Esophagus muscularis mucosa (tissue), 4 donors: ENCODE results near the gene INTS13. TPM values are rescaled to one million over a fixed set of nuclear protein-coding genes. Genes with fewer than 3 reads are reported as not detected.

ENCODE experiments used
- DNase-seq: peaks from one replicate; pipeline ENCODE4 v3.0.0-alpha.2; 2017; ENCODE audit errors: extremely low spot score
- H3K27ac ChIP-seq, 4 donors: fragments of 200-600 bp; sonication (generic); replicated peaks in 1 of 4; 1 replicate in 3 of 4; 2 replicates in 1 of 4; pipeline ENCODE4 v1.5.1; 2016 to 2019; ENCODE audit warnings: mild to moderate bottlenecking in 1 of 4
- H3K27me3 ChIP-seq, 4 donors: fragments of 200-600 bp; sonication (generic); one replicate each; pipeline versions ENCODE4 v1.5.1 to v1.6.0; 2016 to 2019
- H3K36me3 ChIP-seq, 4 donors: fragments of 200-600 bp; sonication (generic); one replicate each; pipeline ENCODE4 v1.5.1; 2016 to 2019
- H3K4me1 ChIP-seq, 4 donors: fragments of 200-600 bp; sonication (generic); one replicate each; pipeline ENCODE4 v1.5.1; 2016 to 2019
- H3K4me3 ChIP-seq, 4 donors: fragments of 200-600 bp; sonication (generic); 1 replicate in 2 of 4; 2 replicates in 2 of 4; pipeline ENCODE4 v1.5.1; 2016 to 2019; ENCODE audit warnings: mild to moderate bottlenecking in 4 of 4, moderate library complexity in 1 of 4
- H3K9me3 ChIP-seq, 4 donors: fragments of 200-600 bp; sonication (generic); 1 replicate in 3 of 4; 2 replicates in 1 of 4; pipeline ENCODE4 v1.5.1; 2016 to 2019
- EP300 ChIP-seq: sonication (generic); formaldehyde crosslinking; IDR thresholded peaks from one replicate; pipeline ENCODE4 v1.6.1; 2017; ENCODE audit warnings: antibody characterized with exemption
- POLR2A ChIP-seq: fragments of 450-650 bp; IDR thresholded peaks from one replicate; pipeline ENCODE4 v1.6.1; 2017; ENCODE audit warnings: antibody characterized with exemption, moderate library complexity, mild to moderate bottlenecking, low read depth
- POLR2AphosphoS5 ChIP-seq, 2 donors: sonication (generic); formaldehyde crosslinking; IDR thresholded peaks; one replicate each; pipeline ENCODE4 v1.6.1; 2017; ENCODE audit warnings: antibody characterized with exemption in 2 of 2
- WGBS: methylation state at CpG from one replicate; pipeline ENCODE4 v1.1.5; 2018; 5-methylcytosine and 5-hydroxymethylcytosine counted together
- intact Hi-C: fragments of 100-400 bp; cut with DNase I; formaldehyde crosslinking; loops from one replicate; pipeline ENCODE4 v1.15.1; 2023
- total RNA-seq, 4 donors: library from RNA; depleted of rRNA; stranded (reverse); fragments of >200 nt; gene quantifications; one replicate each; pipeline versions ENCODE4 v1.1.0 to v1.2.1, GENCODE V29; 2016
- TF ChIP-seq, protein P1 (sequence below), 3 experiments: fragments of 200-600 bp in 2 of 3; fragments of 450-650 bp in 1 of 3; sonication (generic) in 2 of 3; IDR thresholded peaks; one replicate each; pipeline ENCODE4 v1.5.1; 2017 to 2019; ENCODE audit warnings: antibody characterized with exemption in 3 of 3, mild to moderate bottlenecking in 2 of 3, moderate library complexity in 1 of 3

Gene INTS13
- total RNA-seq, 4 donors from 2014 or later = 14.2 to 24.9 (median 22.7) TPM

DNA sequence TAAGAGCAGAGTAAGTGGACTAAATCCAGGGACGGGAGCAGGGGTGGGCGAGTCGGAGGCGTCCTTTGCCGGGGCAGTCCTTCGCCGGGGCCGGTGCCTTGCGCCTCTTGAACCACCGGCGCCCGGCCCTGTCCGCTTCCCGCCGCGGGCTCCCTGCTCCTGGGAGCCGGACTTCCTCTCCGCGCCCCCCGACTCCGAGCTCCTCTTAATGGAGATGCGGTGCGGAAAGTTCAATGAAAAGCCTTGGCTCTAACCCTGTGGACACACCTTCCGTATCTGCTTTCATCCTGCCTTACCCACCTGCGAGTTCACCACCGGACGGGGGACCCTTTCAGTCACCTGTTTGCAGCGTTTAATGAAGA is 901 bp upstream of the INTS13 start:
- peaks cover 41 to 68% (median 66%) of the 10 kb centered on the region in 4 donors for H3K4me1 ChIP-seq
- intact Hi-C loops = loop anchor here (5.0 to 10.0 kb wide), 3 partner anchors 74 to 369 kb away; partner anchors contain the start of gene TM7SF3
- no peaks in the 10 kb centered on the region for H3K36me3 ChIP-seq
- H3K27me3 ChIP-seq = no peaks in the 10 kb centered on the region
- peak overlapping the region; percentile 94 to 97 (median 96) for H3K27ac ChIP-seq
- TF ChIP-seq, protein P1, sequence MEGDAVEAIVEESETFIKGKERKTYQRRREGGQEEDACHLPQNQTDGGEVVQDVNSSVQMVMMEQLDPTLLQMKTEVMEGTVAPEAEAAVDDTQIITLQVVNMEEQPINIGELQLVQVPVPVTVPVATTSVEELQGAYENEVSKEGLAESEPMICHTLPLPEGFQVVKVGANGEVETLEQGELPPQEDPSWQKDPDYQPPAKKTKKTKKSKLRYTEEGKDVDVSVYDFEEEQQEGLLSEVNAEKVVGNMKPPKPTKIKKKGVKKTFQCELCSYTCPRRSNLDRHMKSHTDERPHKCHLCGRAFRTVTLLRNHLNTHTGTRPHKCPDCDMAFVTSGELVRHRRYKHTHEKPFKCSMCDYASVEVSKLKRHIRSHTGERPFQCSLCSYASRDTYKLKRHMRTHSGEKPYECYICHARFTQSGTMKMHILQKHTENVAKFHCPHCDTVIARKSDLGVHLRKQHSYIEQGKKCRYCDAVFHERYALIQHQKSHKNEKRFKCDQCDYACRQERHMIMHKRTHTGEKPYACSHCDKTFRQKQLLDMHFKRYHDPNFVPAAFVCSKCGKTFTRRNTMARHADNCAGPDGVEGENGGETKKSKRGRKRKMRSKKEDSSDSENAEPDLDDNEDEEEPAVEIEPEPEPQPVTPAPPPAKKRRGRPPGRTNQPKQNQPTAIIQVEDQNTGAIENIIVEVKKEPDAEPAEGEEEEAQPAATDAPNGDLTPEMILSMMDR (IDR thresholded peaks at IDR 0.05) = no peak
- TF ChIP-seq EP300 = no peak
- TF ChIP-seq POLR2A = no peak
- no peak for TF ChIP-seq POLR2AphosphoS5 (IDR thresholded peaks at IDR 0.05)
- DNase-seq = no peak
- peak overlapping the region; percentile 89 to 96 (median 93) for H3K4me3 ChIP-seq
- no peaks in the 10 kb centered on the region for H3K9me3 ChIP-seq
- WGBS = 0% methylated on average over 25 of the region's 28 CpGs

DNA sequence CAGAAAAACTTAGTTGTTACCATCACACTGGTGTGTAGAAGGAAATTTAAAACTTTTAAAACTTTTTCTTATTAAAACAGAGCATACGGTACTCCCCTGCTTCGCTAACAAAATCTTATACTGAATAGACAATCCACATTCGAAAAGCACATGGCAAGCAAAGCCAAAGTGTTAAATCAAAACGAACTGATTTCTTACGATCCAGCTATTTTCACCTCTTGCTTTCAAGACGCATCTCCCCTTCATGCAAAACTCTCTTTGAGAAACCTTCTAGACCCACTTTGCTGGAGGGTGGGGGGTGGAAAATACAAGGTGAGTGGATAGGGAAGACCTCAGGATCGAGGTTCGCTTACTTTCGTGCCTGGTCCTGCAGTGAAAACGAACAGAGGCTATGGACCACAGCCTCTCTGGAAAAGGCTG is 328 bp downstream of the INTS13 start:
- WGBS = under 1% methylated on average over 10 of the region's 10 CpGs
- TF ChIP-seq, protein P1 (IDR thresholded peaks at IDR 0.05) = no peak
- TF ChIP-seq EP300 = no peak
- DNase-seq = no peak
- peak overlapping the region; percentile 89 to 96 (median 93) for H3K4me3 ChIP-seq
- intact Hi-C loops = loop anchor here (5.0 to 10.0 kb wide), 3 partner anchors 75 to 370 kb away; partner anchors contain the start of gene TM7SF3
- peak overlapping the region; percentile 94 to 97 (median 96) for H3K27ac ChIP-seq
- peaks cover 38 to 65% (median 58%) of the 10 kb centered on the region in 4 donors for H3K4me1 ChIP-seq
- no peaks in the 10 kb centered on the region for H3K27me3 ChIP-seq
- H3K36me3 ChIP-seq = peaks cover 0 to 9% (median 2%) of the 10 kb centered on the region in 4 donors
- no peaks in the 10 kb centered on the region for H3K9me3 ChIP-seq

DNA sequence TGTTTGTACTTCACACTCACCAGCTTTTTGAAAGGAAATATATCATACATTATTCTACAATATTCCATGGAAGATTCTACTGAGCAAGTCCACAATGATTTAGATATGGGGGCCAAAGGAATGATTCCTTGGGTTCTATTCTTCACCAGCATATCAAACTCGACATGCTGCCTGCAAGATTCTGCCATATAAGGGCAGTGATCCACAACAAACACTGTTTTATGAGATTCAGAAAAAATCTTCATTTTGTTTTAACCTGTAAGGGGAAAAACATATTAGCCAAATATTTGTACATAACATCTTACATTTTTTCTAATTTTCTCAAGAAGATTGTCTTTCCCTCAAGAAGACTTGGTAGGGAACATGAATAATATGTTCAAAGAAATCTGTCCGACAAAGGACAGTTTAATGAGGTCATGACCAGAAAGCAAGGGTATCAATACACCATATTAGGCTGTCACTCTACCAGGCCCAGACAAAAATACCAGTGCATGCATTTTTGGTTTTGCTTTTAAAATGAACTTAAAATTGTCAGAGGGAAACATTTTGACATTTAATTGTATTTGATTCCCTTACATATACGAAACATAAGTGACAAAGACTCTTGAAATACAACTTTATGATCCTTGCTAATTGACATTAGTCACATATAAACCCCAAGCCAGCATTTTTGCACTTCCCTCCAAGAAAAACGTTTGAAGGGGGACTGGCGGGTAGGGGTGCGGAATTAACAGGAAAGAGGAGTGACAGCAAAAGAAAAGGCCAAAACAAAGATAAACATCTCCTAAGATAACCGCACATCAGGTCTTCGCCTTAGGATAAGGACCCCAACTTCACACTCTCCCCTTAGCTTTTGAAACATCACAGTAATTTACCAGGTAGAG is 980 bp downstream of the INTS13 start:
- 9% methylated on average over 8 of the region's 8 CpGs for WGBS
- Histone ChIP-seq H3K4me3 (peak overlapping the region; percentile 89 to 96 (median 93)), H3K9me3 (no peaks in the 10 kb centered on the region), H3K27me3 (no peaks in the 10 kb centered on the region), H3K27ac (peak overlapping the region; percentile 94 to 97 (median 96)), H3K36me3 (peaks cover 0 to 15% (median 5%) of the 10 kb centered on the region in 4 donors), H3K4me1 (peaks cover 38 to 59% (median 52%) of the 10 kb centered on the region in 4 donors)
- TF ChIP-seq, protein P1 (IDR thresholded peaks at IDR 0.05) = no peak
- TF ChIP-seq EP300 = no peak
- no peak for TF ChIP-seq POLR2A
- no peak for TF ChIP-seq POLR2AphosphoS5 (IDR thresholded peaks at IDR 0.05)
- DNase-seq = no peak
- intact Hi-C loops = loop anchor here (5.0 to 10.0 kb wide), 3 partner anchors 76 to 370 kb away; partner anchors contain the start of gene TM7SF3

DNA sequence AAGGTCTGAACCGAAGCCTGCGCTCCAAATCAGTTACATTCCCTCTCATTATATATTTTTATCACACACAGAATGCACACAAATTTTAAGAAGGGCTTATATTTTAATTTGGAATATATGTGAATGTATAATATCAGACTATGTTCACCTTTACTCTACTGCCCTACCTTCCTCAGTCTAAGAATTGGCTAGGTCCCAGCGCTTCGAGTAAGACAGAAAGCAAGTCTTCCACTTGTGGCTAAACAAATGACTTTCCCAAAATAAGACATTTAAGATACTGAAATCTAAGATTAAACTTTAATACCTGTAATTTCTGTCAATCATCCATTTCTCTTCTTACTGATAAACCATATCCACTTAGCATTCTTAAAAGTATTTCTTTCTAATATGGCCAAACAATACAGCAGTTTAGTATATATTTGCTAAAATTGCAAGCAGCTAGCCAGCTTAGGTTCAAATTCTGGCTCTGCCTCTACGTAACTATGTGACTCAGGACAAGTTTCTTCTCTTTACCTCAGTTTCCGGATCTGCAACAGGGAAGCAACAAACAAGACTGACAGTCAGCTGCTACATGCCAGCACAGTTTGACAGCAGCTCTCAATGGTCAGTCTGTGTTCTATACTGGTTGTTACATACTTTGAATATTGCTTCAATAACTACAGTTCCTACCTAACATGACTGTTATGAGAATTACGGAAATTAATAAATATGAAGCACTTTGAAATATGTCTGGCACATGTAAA is 2.0 kb downstream of the INTS13 start:
- TF ChIP-seq POLR2AphosphoS5 (IDR thresholded peaks at IDR 0.05) = no peak
- no peak for TF ChIP-seq EP300
- TF ChIP-seq POLR2A = no peak
- TF ChIP-seq, protein P1 (IDR thresholded peaks at IDR 0.05) = no peak
- Histone ChIP-seq H3K4me1 (peaks cover 32 to 49% (median 43%) of the 10 kb centered on the region in 4 donors), H3K27ac (peak overlapping the region in 2 of 4 donors; percentile 25 to 96), H3K27me3 (no peaks in the 10 kb centered on the region), H3K9me3 (no peaks in the 10 kb centered on the region), H3K4me3 (no peak overlapping the region), H3K36me3 (peaks cover 0 to 19% (median 7%) of the 10 kb centered on the region in 4 donors)
- WGBS = 77% methylated on average over 7 of the region's 7 CpGs
- intact Hi-C loops = loop anchor here (5.0 to 10.0 kb wide), 3 partner anchors 76 to 371 kb away; partner anchors contain the start of gene TM7SF3
- DNase-seq = no peak
